ENCODE data around the gene MAEA.

- TF ChIP-seq BACH2 (CRISPR knock-in tag; IDR thresholded peaks at IDR 0.05; ENCODE audit: borderline replicate concordance) (no peak), POU6F1 (CRISPR knock-in tag; IDR thresholded peaks at IDR 0.05; ENCODE audit: borderline replicate concordance, low read depth) (no peak), ZNF565 (CRISPR knock-in tag; conservative IDR thresholded peaks at IDR 0.05; ENCODE audit: low read depth) (no peak), RARB (CRISPR knock-in tag; IDR thresholded peaks at IDR 0.05) (no peak), OSR1 (CRISPR knock-in tag; IDR thresholded peaks at IDR 0.05) (no peak), PATZ1 (CRISPR knock-in tag; IDR thresholded peaks at IDR 0.05; ENCODE audit: borderline replicate concordance) (no peak), TOX (CRISPR knock-in tag; IDR thresholded peaks at IDR 0.05; ENCODE audit: borderline replicate concordance) (no peak)
These were observed 87.3 kb downstream of the MAEA start for GRCh38 chr4:1376841-1377605.

All from SK-N-SH treated with all-trans-retinoic acid at 6 μM for 48 hours (cell line).